Astrocyte (in vitro differentiated cells and primary cell): Measurements from ENCODE around the gene PRRX2. TPM values are rescaled to one million over a fixed set of nuclear protein-coding genes. Genes with fewer than 3 reads are reported as not detected.

ENCODE experiments used
- DNase-seq: peaks from one replicate; pipeline ENCODE4 v3.0.0-alpha.2; 2010; ENCODE audit warnings: low read depth
- FAIRE-seq: peaks from 2 replicates; lab custom pipeline; 2011; peaks lifted over from hg19 to GRCh38; lab: Jason Lieb, UNC
- H2AFZ ChIP-seq: 2 replicates; pipeline ENCODE4 v1.6.0; 2012; ENCODE audit warnings: low read depth, low read length, inconsistent platforms
- H3K27ac ChIP-seq: 2 replicates; pipeline ENCODE4 v1.5.1; 2011; ENCODE audit warnings: low read depth, low read length, inconsistent platforms
- H3K27me3 ChIP-seq: 2 replicates; pipeline ENCODE4 v1.6.0; 2011; ENCODE audit warnings: low read length, inconsistent platforms; ENCODE audit not compliant: insufficient read depth
- H3K36me3 ChIP-seq: 2 replicates; pipeline ENCODE4 v1.5.1; 2011; ENCODE audit warnings: low read length, inconsistent platforms; ENCODE audit not compliant: insufficient read depth
- H3K4me1 ChIP-seq: 2 replicates; pipeline ENCODE4 v1.5.1; 2011; ENCODE audit warnings: low read length, inconsistent platforms; ENCODE audit not compliant: insufficient read depth
- H3K4me2 ChIP-seq: 2 replicates; pipeline ENCODE4 v1.6.0; 2012; ENCODE audit warnings: low read length, inconsistent platforms
- H3K4me3 ChIP-seq: 2 replicates; pipeline ENCODE4 v1.5.1; 2011; ENCODE audit warnings: low read depth, mild to moderate bottlenecking, low read length, inconsistent platforms; ENCODE audit not compliant: insufficient read depth
- H3K79me2 ChIP-seq: 2 replicates; pipeline ENCODE4 v1.6.0; 2012; ENCODE audit warnings: mild to moderate bottlenecking, low read length, inconsistent platforms; ENCODE audit not compliant: insufficient read depth
- H3K9ac ChIP-seq: 2 replicates; pipeline ENCODE4 v1.6.0; 2012; ENCODE audit warnings: mild to moderate bottlenecking, low read length, inconsistent platforms
- H3K9me3 ChIP-seq: 2 replicates; pipeline ENCODE4 v1.5.1; 2012; ENCODE audit warnings: low read depth, mild to moderate bottlenecking, low read length, inconsistent platforms; ENCODE audit not compliant: insufficient read depth
- H4K20me1 ChIP-seq: 2 replicates; pipeline ENCODE4 v1.6.0; 2012; ENCODE audit warnings: low read length, inconsistent platforms; ENCODE audit not compliant: insufficient read depth
- H3K27ac Mint-ChIP-seq: one replicate; pipeline ENCODE4 v1.8.0; 2021; ENCODE audit warnings: mild to moderate bottlenecking, mixed read lengths; ENCODE audit not compliant: unreplicated experiment
- H3K27me3 Mint-ChIP-seq: one replicate; pipeline ENCODE4 v1.8.0; 2021; ENCODE audit warnings: low read depth, mixed read lengths; ENCODE audit not compliant: unreplicated experiment
- H3K36me3 Mint-ChIP-seq: one replicate; pipeline ENCODE4 v1.8.0; 2021; ENCODE audit warnings: low read depth, mixed read lengths; ENCODE audit not compliant: unreplicated experiment
- H3K4me1 Mint-ChIP-seq: one replicate; pipeline ENCODE4 v1.8.0; 2021; ENCODE audit warnings: low read depth, mixed read lengths; ENCODE audit not compliant: unreplicated experiment
- H3K4me3 Mint-ChIP-seq: one replicate; pipeline ENCODE4 v1.8.0; 2021; ENCODE audit warnings: mild to moderate bottlenecking, moderate library complexity, mixed read lengths; ENCODE audit not compliant: unreplicated experiment
- H3K9me3 Mint-ChIP-seq: one replicate; pipeline ENCODE4 v1.8.0; 2021; ENCODE audit warnings: mild to moderate bottlenecking, mixed read lengths; ENCODE audit not compliant: unreplicated experiment
- CTCF ChIP-seq: IDR thresholded peaks from 2 replicates; pipeline ENCODE4 v1.5.1; 2011; ENCODE audit warnings: low read depth, mild to moderate bottlenecking, inconsistent platforms, low read length, moderate library complexity; ENCODE audit not compliant: insufficient read depth
- EZH2 ChIP-seq: IDR thresholded peaks from 2 replicates; pipeline ENCODE4 v1.6.1; 2012; ENCODE audit warnings: mild to moderate bottlenecking, low read length, inconsistent platforms; ENCODE audit not compliant: insufficient read depth
- total RNA-seq: library from RNA; stranded (reverse); gene quantifications from 2 replicates; pipeline ENCODE4 v1.2.1, GENCODE V29; 2021

PRRX2 gene
- total RNA-seq, 1 donor from 2014 or later, result not detected

- H3K4me3 Mint-ChIP-seq, result no peak overlapping the region
- FAIRE-seq, result no peak
- peaks cover 2% of the 10 kb centered on the region for H3K36me3 Mint-ChIP-seq
Measured at GRCh38 chr9:129648092-129648763, 17.2 kb upstream of the PRRX2 start.

GRCh38 chr9:129648764-129649115, 16.7 kb upstream of the PRRX2 start:
- TF ChIP-seq CTCF (no peak), EZH2 (no peak)
- H3K4me1 Mint-ChIP-seq, result no peaks in the 10 kb centered on the region
- Histone ChIP-seq H3K79me2 (no peaks in the 10 kb centered on the region), H4K20me1 (no peaks in the 10 kb centered on the region), H2AFZ (no peak overlapping the region), H3K4me3 (no peak overlapping the region), H3K4me1 (no peaks in the 10 kb centered on the region), H3K27me3 (peaks cover under 1% of the 10 kb centered on the region), H3K36me3 (no peaks in the 10 kb centered on the region), H3K27ac (no peak overlapping the region), H3K9me3 (peaks cover 2% of the 10 kb centered on the region), H3K4me2 (no peak overlapping the region), H3K9ac (no peak overlapping the region)
- no peak overlapping the region for H3K27ac Mint-ChIP-seq
- no peak overlapping the region for H3K4me3 Mint-ChIP-seq
- FAIRE-seq, result no peak
- DNase-seq, result no peak
- H3K36me3 Mint-ChIP-seq, result peaks cover 2% of the 10 kb centered on the region
- H3K9me3 Mint-ChIP-seq, result no peaks in the 10 kb centered on the region
- H3K27me3 Mint-ChIP-seq, result peaks cover 17% of the 10 kb centered on the region

More at GRCh38 chr9:129648092-129648763, 17.2 kb upstream of the PRRX2 start:
- DNase-seq, result no peak
- no peak for TF ChIP-seq CTCF
- no peak for TF ChIP-seq EZH2
- no peaks in the 10 kb centered on the region for H3K4me1 Mint-ChIP-seq
- H2AFZ ChIP-seq, result no peak overlapping the region
- H4K20me1 ChIP-seq, result no peaks in the 10 kb centered on the region
- H3K9me3 ChIP-seq, result peaks cover 2% of the 10 kb centered on the region
- H3K27me3 ChIP-seq, result no peaks in the 10 kb centered on the region
- H3K79me2 ChIP-seq, result no peaks in the 10 kb centered on the region
- no peak overlapping the region for H3K4me3 ChIP-seq
- H3K9me3 Mint-ChIP-seq, result no peaks in the 10 kb centered on the region
- no peaks in the 10 kb centered on the region for H3K4me1 ChIP-seq
- no peak overlapping the region for H3K4me2 ChIP-seq
- no peaks in the 10 kb centered on the region for H3K36me3 ChIP-seq
- H3K27ac ChIP-seq, result no peak overlapping the region
- peak overlapping the region; percentile 10 for H3K27ac Mint-ChIP-seq
- H3K9ac ChIP-seq, result no peak overlapping the region
- peaks cover 14% of the 10 kb centered on the region for H3K27me3 Mint-ChIP-seq
